Measurements from ENCODE around the gene LSG1.

The LSG1 gene

GRCh38 chr3:194714137-194714455 lies 42.1 kb upstream of the LSG1 start:
- no peak overlapping the region for H3K4me3 ChIP-seq (replicated peaks; ENCODE audit: low read depth, low read length)
- H3K27me3 ChIP-seq (replicated peaks; ENCODE audit: control insufficient read depth, insufficient read depth, low read length): no peaks in the 10 kb centered on the region
- no peaks in the 10 kb centered on the region for H3K36me3 ChIP-seq (ENCODE audit: control insufficient read depth, insufficient read depth, low read length)
- TF ChIP-seq CTCF (IDR thresholded peaks at IDR 0.05; ENCODE audit: insufficient read depth, low read length, poor library complexity, severe bottlenecking): no peak
- DNase-seq (ENCODE audit: extremely low read depth, insufficient read length): no peak

GRCh38 chr3:194713299-194714136 lies 41.5 kb upstream of the LSG1 start:
- H3K4me3 ChIP-seq (replicated peaks; ENCODE audit: low read depth, low read length): no peak overlapping the region
- H3K36me3 ChIP-seq (ENCODE audit: control insufficient read depth, insufficient read depth, low read length): no peaks in the 10 kb centered on the region
- no peak for DNase-seq (ENCODE audit: extremely low read depth, insufficient read length)
- no peaks in the 10 kb centered on the region for H3K27me3 ChIP-seq (replicated peaks; ENCODE audit: control insufficient read depth, insufficient read depth, low read length)
- TF ChIP-seq CTCF (IDR thresholded peaks at IDR 0.05; ENCODE audit: insufficient read depth, low read length, poor library complexity, severe bottlenecking): no peak

GRCh38 chr3:194711913-194712312 lies 39.9 kb upstream of the LSG1 start:
- Histone ChIP-seq H3K36me3 (ENCODE audit: control insufficient read depth, insufficient read depth, low read length) (no peaks in the 10 kb centered on the region), H3K4me3 (replicated peaks; ENCODE audit: low read depth, low read length) (no peak overlapping the region), H3K27me3 (replicated peaks; ENCODE audit: control insufficient read depth, insufficient read depth, low read length) (no peaks in the 10 kb centered on the region)
- DNase-seq (ENCODE audit: extremely low read depth, insufficient read length): no peak
- no peak for TF ChIP-seq CTCF (IDR thresholded peaks at IDR 0.05; ENCODE audit: insufficient read depth, low read length, poor library complexity, severe bottlenecking)

GRCh38 chr3:194711286-194711685 lies 39.3 kb upstream of the LSG1 start:
- no peak overlapping the region for H3K4me3 ChIP-seq (replicated peaks; ENCODE audit: low read depth, low read length)
- no peaks in the 10 kb centered on the region for H3K27me3 ChIP-seq (replicated peaks; ENCODE audit: control insufficient read depth, insufficient read depth, low read length)
- TF ChIP-seq CTCF (IDR thresholded peaks at IDR 0.05; ENCODE audit: insufficient read depth, low read length, poor library complexity, severe bottlenecking): no peak
- H3K36me3 ChIP-seq (ENCODE audit: control insufficient read depth, insufficient read depth, low read length): no peaks in the 10 kb centered on the region
- no peak for DNase-seq (ENCODE audit: extremely low read depth, insufficient read length)

- no peak overlapping the region for H3K4me3 ChIP-seq (replicated peaks; ENCODE audit: low read depth, low read length)
- no peak for TF ChIP-seq CTCF (IDR thresholded peaks at IDR 0.05; ENCODE audit: insufficient read depth, low read length, poor library complexity, severe bottlenecking)
- H3K36me3 ChIP-seq (ENCODE audit: control insufficient read depth, insufficient read depth, low read length): no peaks in the 10 kb centered on the region
- no peak for DNase-seq (ENCODE audit: extremely low read depth, insufficient read length)
- no peaks in the 10 kb centered on the region for H3K27me3 ChIP-seq (replicated peaks; ENCODE audit: control insufficient read depth, insufficient read depth, low read length)
These were observed 35.2 kb upstream of the LSG1 start for GRCh38 chr3:194707147-194707540.

- DNase-seq (ENCODE audit: extremely low read depth, insufficient read length): no peak
- H3K27me3 ChIP-seq (replicated peaks; ENCODE audit: control insufficient read depth, insufficient read depth, low read length): no peaks in the 10 kb centered on the region
- no peaks in the 10 kb centered on the region for H3K36me3 ChIP-seq (ENCODE audit: control insufficient read depth, insufficient read depth, low read length)
- H3K4me3 ChIP-seq (replicated peaks; ENCODE audit: low read depth, low read length): no peak overlapping the region
- no peak for TF ChIP-seq CTCF (IDR thresholded peaks at IDR 0.05; ENCODE audit: insufficient read depth, low read length, poor library complexity, severe bottlenecking)
These were observed 33.8 kb upstream of the LSG1 start for GRCh38 chr3:194705761-194706160.
